Esophagus muscularis mucosa (tissue), 3 donors: Measurements from ENCODE around the gene DGKZ.

ENCODE experiments used
- CTCF ChIP-seq, 3 experiments: fragments of 200-600 bp in 2 of 3; fragments of 450-650 bp in 1 of 3; sonication (generic) in 2 of 3; IDR thresholded peaks; one replicate each; pipeline ENCODE4 v1.5.1; 2017 to 2019; ENCODE audit warnings: antibody characterized with exemption in 3 of 3, mild to moderate bottlenecking in 2 of 3, moderate library complexity in 1 of 3
- POLR2A ChIP-seq: fragments of 450-650 bp; IDR thresholded peaks from one replicate; pipeline ENCODE4 v1.6.1; 2017; ENCODE audit warnings: antibody characterized with exemption, moderate library complexity, mild to moderate bottlenecking, low read depth
- POLR2AphosphoS5 ChIP-seq, 2 donors: sonication (generic); formaldehyde crosslinking; IDR thresholded peaks; one replicate each; pipeline ENCODE4 v1.6.1; 2017; ENCODE audit warnings: antibody characterized with exemption in 2 of 2

GRCh38 chr11:46381819-46382645, 34.8 kb downstream of the DGKZ start:
- no peak for TF ChIP-seq CTCF (IDR thresholded peaks at IDR 0.05)
- TF ChIP-seq POLR2AphosphoS5 (IDR thresholded peaks at IDR 0.05), result no peak
- TF ChIP-seq POLR2A, result no peak
